H1 (cell line): ENCODE measurements around the gene LSM3. TPM values are rescaled to one million over a fixed set of nuclear protein-coding genes. Genes with fewer than 3 reads are reported as not detected.
A peak's percentile ranks its signal among the peaks of the same experiment; 100 is the strongest.

Source experiments
- CTCF ChIA-PET: fragments of 300-600 bp; sonication (Branson Sonifier 250); formaldehyde crosslinking; loops from one replicate; lab custom pipeline; 2021; ENCODE audit not compliant: partially characterized antibody; lab: Charles Lee
- POLR2A ChIA-PET: fragments of 300-600 bp; sonication (Branson Sonifier 250); formaldehyde crosslinking; loops from one replicate; lab custom pipeline; 2021; ENCODE audit warnings: inconsistent platforms; ENCODE audit not compliant: partially characterized antibody; lab: Charles Lee
- DNase-seq, 2 experiments: peaks; one replicate each; pipeline versions ENCODE4 v3.0.0 to v3.0.0-alpha.2; 2010 to 2022; ENCODE audit warnings: low spot score in 2 of 2, low read depth in 1 of 2, mixed read lengths in 1 of 2
- FAIRE-seq: peaks from 2 replicates; lab custom pipeline; 2011; peaks lifted over from hg19 to GRCh38; lab: Jason Lieb, UNC
- H2AFZ ChIP-seq: 2 replicates; pipeline ENCODE4 v1.8.1; 2012; ENCODE audit warnings: low read length, inconsistent platforms
- H2AK5ac ChIP-seq: 2 replicates; pipeline ENCODE4 v1.6.1; 2013; ENCODE audit warnings: low read depth, low read length
- H2BK120ac ChIP-seq: replicated peaks from 2 replicates; pipeline ENCODE3; 2013; ENCODE audit warnings: low read depth, low read length, inconsistent platforms
- H2BK12ac ChIP-seq: 2 replicates; pipeline ENCODE4 v1.6.1; 2013; ENCODE audit warnings: low read depth, low read length
- H2BK15ac ChIP-seq: 2 replicates; pipeline ENCODE4 v1.6.1; 2013; ENCODE audit warnings: low read length
- H2BK20ac ChIP-seq: 2 replicates; pipeline ENCODE4 v1.6.1; 2013; ENCODE audit warnings: low read length
- H2BK5ac ChIP-seq: 2 replicates; pipeline ENCODE4 v1.6.1; 2013; ENCODE audit warnings: low read depth, low read length
- H3K14ac ChIP-seq: 2 replicates; pipeline ENCODE4 v1.6.1; 2013; ENCODE audit warnings: inconsistent platforms; ENCODE audit not compliant: insufficient read length
- H3K18ac ChIP-seq: 2 replicates; pipeline ENCODE4 v1.6.1; 2013; ENCODE audit warnings: low read length; ENCODE audit errors: extremely low read depth
- H3K23ac ChIP-seq: 2 replicates; pipeline ENCODE4 v1.6.1; 2013; ENCODE audit warnings: inconsistent platforms; ENCODE audit not compliant: insufficient read length
- H3K23me2 ChIP-seq: 2 replicates; pipeline ENCODE4 v1.6.1; 2013; ENCODE audit warnings: low read depth, low read length
- H3K27ac ChIP-seq: 2 replicates; pipeline ENCODE4 v1.6.1; 2011; ENCODE audit warnings: low read depth, low read length, inconsistent platforms
- H3K27me3 ChIP-seq, 4 experiments: replicated peaks in 1 of 4; 1 replicate in 1 of 4; 2 replicates in 3 of 4; pipeline versions ENCODE4 v1.6.1 to v1.8.1; 2011 to 2013; ENCODE audit warnings: low read length in 3 of 4, mild to moderate bottlenecking in 3 of 4, inconsistent platforms in 2 of 4, mixed read lengths in 2 of 4, moderate library complexity in 1 of 4; ENCODE audit not compliant: control insufficient read depth in 3 of 4, insufficient read depth in 3 of 4; ENCODE audit errors: extremely low read depth in 1 of 4
- H3K36me3 ChIP-seq, 4 experiments: 2 replicates each; pipeline versions ENCODE4 v1.6.1 to v1.8.1; 2011 to 2013; ENCODE audit warnings: mild to moderate bottlenecking in 4 of 4, low read length in 3 of 4, moderate library complexity in 2 of 4, control low read depth in 1 of 4, inconsistent platforms in 1 of 4; ENCODE audit not compliant: insufficient read depth in 4 of 4, control insufficient read depth in 2 of 4
- H3K4ac ChIP-seq: replicated peaks from 2 replicates; pipeline ENCODE3; 2013; ENCODE audit warnings: low read length, low read depth, mixed read lengths, inconsistent platforms; ENCODE audit not compliant: insufficient read length
- H3K4me1 ChIP-seq, 4 experiments: replicated peaks in 1 of 4; 1 replicate in 1 of 4; 2 replicates in 3 of 4; pipeline versions ENCODE4 v1.6.1 to v1.8.1; 2011 to 2013; ENCODE audit warnings: low read length in 3 of 4, inconsistent platforms in 2 of 4, mixed read lengths in 1 of 4; ENCODE audit not compliant: insufficient read depth in 4 of 4, control insufficient read depth in 3 of 4
- H3K4me2 ChIP-seq, 2 experiments: 2 replicates each; pipeline versions ENCODE4 v1.6.1 to v1.8.1; 2011 to 2013; ENCODE audit warnings: low read depth in 2 of 2, low read length in 2 of 2, control low read depth in 1 of 2, inconsistent platforms in 1 of 2, mild to moderate bottlenecking in 1 of 2; ENCODE audit not compliant: insufficient read depth in 1 of 2
- H3K4me3 ChIP-seq, 4 experiments: fragments of 200-600, 300-600 bp in 1 of 4; sonication (generic), shearing (Covaris generic), sonication (Bioruptor Twin) in 1 of 4; 2 replicates each; pipeline versions ENCODE4 v1.5.1 to v1.8.1; 2011 to 2016; ENCODE audit warnings: low read length in 4 of 4, low read depth in 3 of 4, control low read depth in 2 of 4, inconsistent platforms in 2 of 4, mild to moderate bottlenecking in 2 of 4, mixed read lengths in 1 of 4, moderate library complexity in 1 of 4; ENCODE audit not compliant: insufficient read depth in 2 of 4; ENCODE audit errors: extremely low read depth in 1 of 4
- H3K56ac ChIP-seq: replicated peaks from 2 replicates; pipeline ENCODE3; 2013; ENCODE audit warnings: low read depth, mild to moderate bottlenecking, mixed read lengths, low read length, inconsistent platforms; ENCODE audit not compliant: insufficient read length
- H3K79me1 ChIP-seq: 2 replicates; pipeline ENCODE4 v1.6.1; 2013; ENCODE audit warnings: low read depth, low read length, control low read depth
- H3K79me2 ChIP-seq, 2 experiments: 2 replicates each; pipeline versions ENCODE4 v1.6.1 to v1.8.1; 2012 to 2013; ENCODE audit warnings: low read length in 2 of 2, mild to moderate bottlenecking in 2 of 2, inconsistent platforms in 1 of 2; ENCODE audit not compliant: insufficient read depth in 2 of 2, control insufficient read depth in 1 of 2
- H3K9ac ChIP-seq, 4 experiments: replicated peaks in 1 of 4; 1 replicate in 1 of 4; 2 replicates in 3 of 4; pipeline versions ENCODE4 v1.6.1 to v1.8.1; 2011 to 2013; ENCODE audit warnings: low read depth in 3 of 4, low read length in 3 of 4, control low read depth in 2 of 4, mild to moderate bottlenecking in 2 of 4, moderate library complexity in 2 of 4, inconsistent platforms in 1 of 4; ENCODE audit errors: extremely low read depth in 1 of 4
- H3K9me3 ChIP-seq, 2 experiments: 2 replicates each; pipeline versions ENCODE4 v1.6.1 to v1.8.1; 2012 to 2013; ENCODE audit warnings: mild to moderate bottlenecking in 2 of 2, moderate library complexity in 2 of 2, control low read depth in 1 of 2, inconsistent platforms in 1 of 2, low read depth in 1 of 2, low read length in 1 of 2, mixed read lengths in 1 of 2; ENCODE audit not compliant: insufficient read depth in 2 of 2
- H4K20me1 ChIP-seq, 2 experiments: replicated peaks in 1 of 2; 2 replicates each; pipeline versions ENCODE3 to v1.8.1; 2011 to 2013; ENCODE audit warnings: inconsistent platforms in 2 of 2, low read length in 2 of 2, mild to moderate bottlenecking in 1 of 2; ENCODE audit not compliant: insufficient read depth in 2 of 2, control insufficient read depth in 1 of 2
- H4K5ac ChIP-seq: 2 replicates; pipeline ENCODE4 v1.6.1; 2013; ENCODE audit warnings: low read length, low read depth, mixed read lengths, inconsistent platforms; ENCODE audit not compliant: insufficient read length
- H4K8ac ChIP-seq: 2 replicates; pipeline ENCODE4 v1.8.0; 2013; ENCODE audit warnings: mild to moderate bottlenecking, moderate library complexity, low read length, inconsistent platforms; ENCODE audit not compliant: insufficient read depth; ENCODE audit errors: extremely low read depth
- H4K91ac ChIP-seq: replicated peaks from 2 replicates; pipeline ENCODE3; 2013; ENCODE audit warnings: low read length, mixed read lengths, inconsistent platforms; ENCODE audit not compliant: insufficient read length
- ATF2 ChIP-seq: IDR thresholded peaks from 2 replicates; pipeline ENCODE4 v1.6.1; 2012; ENCODE audit warnings: low read length, inconsistent platforms
- CEBPB ChIP-seq: IDR thresholded peaks from 2 replicates; pipeline ENCODE4 v1.6.1; 2012; ENCODE audit warnings: low read depth, low read length
- POLR2A ChIP-seq, 2 experiments: IDR thresholded peaks; 1 replicate in 1 of 2; 2 replicates in 1 of 2; pipeline ENCODE4 v1.6.1; 2011; ENCODE audit warnings: low read depth in 2 of 2, low read length in 2 of 2, mild to moderate bottlenecking in 2 of 2; ENCODE audit errors: control extremely low read depth in 1 of 2
- SAP30 ChIP-seq: fragments of 300-600 bp; sonication (generic); IDR thresholded peaks from 2 replicates; pipeline ENCODE4 v1.7.1; 2012; ENCODE audit warnings: low read length, moderate library complexity, mild to moderate bottlenecking, inconsistent platforms; ENCODE audit not compliant: insufficient read depth, insufficient replicate concordance
- TAF7 ChIP-seq: optimal IDR thresholded peaks from 2 replicates; pipeline ENCODE3; 2011; ENCODE audit warnings: low read depth, mild to moderate bottlenecking, inconsistent platforms, low read length, moderate library complexity, borderline replicate concordance
- WGBS, 2 experiments: shearing (Covaris generic) in 1 of 2; methylation state at CpG; one replicate each; pipeline versions ENCODE4 v1.1.6 to v1.1.7; 2013 to 2015; ENCODE audit warnings: low lambda C conversion rate in 2 of 2, mixed read lengths in 2 of 2, inconsistent platforms in 1 of 2, low coverage in 1 of 2, missing lambda C conversion rate in 1 of 2; ENCODE audit not compliant: insufficient replicate concordance in 2 of 2, insufficient coverage in 1 of 2, insufficient read length in 1 of 2; ENCODE audit errors: extremely low coverage in 1 of 2, missing lambda C conversion rate in 1 of 2; 5-methylcytosine and 5-hydroxymethylcytosine counted together
- long read RNA-seq, 2 experiments: library from RNA in 1 of 2; library from capped mRNA in 1 of 2; stranded (forward); transcript quantifications; one replicate each; pipeline ENCODE4 v2.0.0, GENCODE V29; 2021; ENCODE audit warnings: inconsistent platforms in 1 of 2
- polyA minus RNA-seq, 3 experiments: library from RNA; depleted of rRNA, polyadenylated mRNA; stranded (reverse); fragments of >200 nt; gene quantifications; 1 replicate in 2 of 3; 2 replicates in 1 of 3; pipeline ENCODE4 v1.2.3, GENCODE V29; 2011
- polyA plus RNA-seq, 7 experiments: library from polyadenylated mRNA; depleted of rRNA in 3 of 7; stranded (reverse) in 5 of 7; unstranded in 2 of 7; fragments of >200 nt in 5 of 7; fragments of 200-250 nt in 2 of 7; gene quantifications; 1 replicate in 5 of 7; 2 replicates in 1 of 7; 4 replicates in 1 of 7; pipeline versions ENCODE4 v1.2.1 to v1.2.3, GENCODE V29; 2011 to 2013; ENCODE audit warnings: missing spikeins in 2 of 7, mixed read lengths in 2 of 7
- total RNA-seq: library from RNA; stranded (reverse); fragmentation: NEBNext Ultra II Directional; extraction: Animal tissue kit (Norgen Biotek cat#: 25700); gene quantifications from 2 replicates; pipeline ENCODE4 v1.2.1, GENCODE V29; 2021

Gene LSM3
- 24.8 and 25.4 TPM in 2 replicates for total RNA-seq
- 3.4 and 7.1 TPM in 2 replicates for polyA plus RNA-seq (2011; rRNA removed)
- polyA plus RNA-seq (2011; cell fraction: cytosol; rRNA removed): 15.4 TPM
- polyA plus RNA-seq (2011; cell fraction: nucleus; rRNA removed): 1.3 TPM
- 16.4 to 38.9 TPM (median 17.3 TPM) in 4 replicates for polyA plus RNA-seq (2012, experiment 1 of 2)
- 21.4 TPM for polyA plus RNA-seq (2012, experiment 2 of 2)
- polyA plus RNA-seq (2013, experiment 1 of 2): 35.7 TPM
- polyA plus RNA-seq (2013, experiment 2 of 2): 36.0 TPM
- 1.9 and 2.8 TPM in 2 replicates for polyA minus RNA-seq (2011; rRNA and poly(A)+ RNA removed)
- polyA minus RNA-seq (2011; cell fraction: cytosol; rRNA and poly(A)+ RNA removed): 2.4 TPM
- polyA minus RNA-seq (2011; cell fraction: nucleus; rRNA and poly(A)+ RNA removed): 7.5 TPM
- long read RNA-seq, experiment 1, transcript LSM3-201 (4 exons, 3,815 nt): major isoform, 100 of 203 reads
- long read RNA-seq, experiment 1, partial matches to known transcripts: 99 of 203 reads
- long read RNA-seq, experiment 1, other reads (novel, unspliced or antisense): 4 of 203 reads
- long read RNA-seq, experiment 2, transcript LSM3-201 (4 exons, 3,815 nt): major isoform, 10 of 10 reads
- long read RNA-seq, experiment 2, partial matches to known transcripts: 0 of 10 reads
- long read RNA-seq, experiment 2, other reads (novel, unspliced or antisense): 0 of 10 reads

GRCh38 chr3:14178247-14179113 is at the start of gene LSM3, which contains the start of gene XPC:
TSS of gene LSM3 (plus strand) at chr3:14178817. CDS start at chr3:14178861, 44 bp downstream.
TSS of gene XPC (minus strand) at chr3:14178601. CDS start at chr3:14178568, 33 bp downstream.
- Histone ChIP-seq H2BK5ac (peak within 1 kb of the TSS; percentile 90), H3K9me3 (no peaks in the 10 kb centered on the region), H2BK120ac (no peak within 1 kb of the TSS), H3K56ac (peak within 1 kb of the TSS; percentile 55), H3K36me3 (peaks cover 0 to 24% (median 10%) of the 10 kb centered on the region in 4 experiments; a peak in 4 of 8 replicates), H4K5ac (peak within 1 kb of the TSS; percentile 70), H3K18ac (peak within 1 kb of the TSS; percentile 93; the same call in 1 of the 2 replicates), H2BK20ac (no peak within 1 kb of the TSS), H2BK12ac (no peak within 1 kb of the TSS; the same call in 1 of the 2 replicates), H2AFZ (peak within 1 kb of the TSS; percentile 88), H3K9ac (peak within 1 kb of the TSS; percentile 91 to 100 (median 94)), H3K27ac (peak within 1 kb of the TSS; percentile 91), H2AK5ac (no peak within 1 kb of the TSS), H2BK15ac (0 out of 2 replicates have a peak within 1 kb of the TSS, but pooled peaks have one; percentile 6), H3K4me3 (peak within 1 kb of the TSS; percentile 84 to 91 (median 88)), H3K23ac (peak within 1 kb of the TSS; percentile 36), H3K27me3 (no peaks in the 10 kb centered on the region; a peak in 1 of 7 replicates), H3K4ac (peak within 1 kb of the TSS; percentile 47), H4K91ac (peak within 1 kb of the TSS; percentile 49), H3K14ac (no peak within 1 kb of the TSS), H3K79me1 (peaks cover 4% of the 10 kb centered on the region; the same call in 1 of the 2 replicates), H4K20me1 (no peaks in the 10 kb centered on the region), H3K79me2 (peaks cover 0 to 59% of the 10 kb centered on the region in 2 experiments; a peak in 3 of 4 replicates), H3K23me2 (peaks cover 6% of the 10 kb centered on the region), H4K8ac (peak within 1 kb of the TSS; percentile 87), H3K4me2 (peak within 1 kb of the TSS; percentile 95 to 99), H3K4me1 (peaks cover 0 to 2% (median under 1%) of the 10 kb centered on the region in 4 experiments; a peak in 3 of 7 replicates)
- ChIA-PET CTCF (interaction anchor here (0.6 to 2.9 kb wide), 6 partner anchors 14 to 287 kb away, joined by 3 to 25 read pairs (median 3); no protein-coding TSS in a partner anchor), POLR2A (interaction anchor here (0.6 to 2.3 kb wide), 26 partner anchors 10 to 473 kb away, joined by 3 to 13 read pairs (median 4); partner anchors contain the start of genes CCDC174, CHCHD4 and TMEM43)
- DNase-seq (peak; percentile 85 to 96), FAIRE-seq (peak; percentile 97)
- 1% methylated on average over 59 of the region's 78 CpGs; no CpG with 5 or more reads in 1 of the 2 experiments for WGBS, 2 experiments
- peak; percentile 28 for TF ChIP-seq TAF7
- peak; percentile 92; the same call in 1 of the 2 replicates for TF ChIP-seq ATF2
- no peak for TF ChIP-seq SAP30
- peak; percentile 69 to 94 for TF ChIP-seq POLR2A (IDR thresholded peaks at IDR 0.05; ENCODE audit: control extremely low read depth in 1 of 2, low read depth in 2 of 2, low read length in 2 of 2)
- no peak for TF ChIP-seq CEBPB
